H1 (cell line): ENCODE data around the gene IFT20.

Experiments used
- MAX ChIP-seq: IDR thresholded peaks from 2 replicates; pipeline ENCODE4 v1.6.1; 2012; ENCODE audit warnings: inconsistent platforms
- NRF1 ChIP-seq: IDR thresholded peaks from 2 replicates; pipeline ENCODE4 v1.6.1; 2011; ENCODE audit warnings: mild to moderate bottlenecking, low read depth, low read length, improper control_type of control experiment
- POLR2A ChIP-seq, 2 experiments: IDR thresholded peaks; 1 replicate in 1 of 2; 2 replicates in 1 of 2; pipeline ENCODE4 v1.6.1; 2011; ENCODE audit warnings: low read depth in 2 of 2, low read length in 2 of 2, mild to moderate bottlenecking in 2 of 2; ENCODE audit errors: control extremely low read depth in 1 of 2
- RXRA ChIP-seq: IDR thresholded peaks from 2 replicates; pipeline ENCODE4 v1.6.1; 2011; ENCODE audit warnings: low read depth, mild to moderate bottlenecking, low read length, moderate library complexity; ENCODE audit not compliant: insufficient read depth
- TAF1 ChIP-seq: IDR thresholded peaks from 2 replicates; pipeline ENCODE4 v1.6.1; 2011; ENCODE audit warnings: mild to moderate bottlenecking, low read depth, low read length
- ZNF274 ChIP-seq: IDR thresholded peaks from 2 replicates; pipeline ENCODE4 v1.7.0; 2012; ENCODE audit warnings: low read length, borderline replicate concordance; ENCODE audit errors: extremely low read depth
- TF ChIP-seq, protein P1 (sequence below), 3 experiments: IDR thresholded peaks; 1 replicate in 2 of 3; 2 replicates in 1 of 3; pipeline versions ENCODE4 v1.5.1 to v1.6.1; 2011; ENCODE audit warnings: low read length in 3 of 3, mild to moderate bottlenecking in 3 of 3, inconsistent platforms in 2 of 3, low read depth in 1 of 3, moderate library complexity in 1 of 3; ENCODE audit not compliant: insufficient read depth in 1 of 3; ENCODE audit errors: control extremely low read depth in 1 of 3

DNA sequence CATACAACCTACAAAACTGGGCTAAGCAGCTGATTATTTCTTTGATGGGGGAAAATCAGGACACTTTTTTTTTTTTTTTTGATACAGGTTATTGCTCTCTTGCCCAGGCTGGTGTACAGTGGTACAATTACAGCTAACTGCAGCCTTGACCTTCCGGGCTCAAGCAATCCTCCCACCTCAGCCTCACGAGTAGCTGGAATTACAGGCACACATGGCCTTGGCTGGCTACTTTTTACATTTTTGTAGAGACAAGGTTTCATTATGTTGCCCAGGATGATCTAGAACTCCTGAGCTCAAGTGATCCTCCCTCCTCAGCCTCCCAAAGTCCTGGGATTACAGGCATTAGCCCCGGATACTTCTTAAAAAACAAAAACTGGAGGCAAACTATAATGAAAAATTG, 36.8 kb downstream of the IFT20 start:
- no peak for TF ChIP-seq RXRA
- no peak for TF ChIP-seq MAX
- TF ChIP-seq, protein P1, sequence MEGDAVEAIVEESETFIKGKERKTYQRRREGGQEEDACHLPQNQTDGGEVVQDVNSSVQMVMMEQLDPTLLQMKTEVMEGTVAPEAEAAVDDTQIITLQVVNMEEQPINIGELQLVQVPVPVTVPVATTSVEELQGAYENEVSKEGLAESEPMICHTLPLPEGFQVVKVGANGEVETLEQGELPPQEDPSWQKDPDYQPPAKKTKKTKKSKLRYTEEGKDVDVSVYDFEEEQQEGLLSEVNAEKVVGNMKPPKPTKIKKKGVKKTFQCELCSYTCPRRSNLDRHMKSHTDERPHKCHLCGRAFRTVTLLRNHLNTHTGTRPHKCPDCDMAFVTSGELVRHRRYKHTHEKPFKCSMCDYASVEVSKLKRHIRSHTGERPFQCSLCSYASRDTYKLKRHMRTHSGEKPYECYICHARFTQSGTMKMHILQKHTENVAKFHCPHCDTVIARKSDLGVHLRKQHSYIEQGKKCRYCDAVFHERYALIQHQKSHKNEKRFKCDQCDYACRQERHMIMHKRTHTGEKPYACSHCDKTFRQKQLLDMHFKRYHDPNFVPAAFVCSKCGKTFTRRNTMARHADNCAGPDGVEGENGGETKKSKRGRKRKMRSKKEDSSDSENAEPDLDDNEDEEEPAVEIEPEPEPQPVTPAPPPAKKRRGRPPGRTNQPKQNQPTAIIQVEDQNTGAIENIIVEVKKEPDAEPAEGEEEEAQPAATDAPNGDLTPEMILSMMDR (IDR thresholded peaks at IDR 0.05; ENCODE audit: control extremely low read depth in 1 of 3, insufficient read depth in 1 of 3, low read depth in 1 of 3, low read length in 3 of 3): no peak
- no peak for TF ChIP-seq POLR2A (IDR thresholded peaks at IDR 0.05; ENCODE audit: control extremely low read depth in 1 of 2, low read depth in 2 of 2, low read length in 2 of 2)
- no peak for TF ChIP-seq TAF1
- TF ChIP-seq NRF1: no peak
- TF ChIP-seq ZNF274: no peak
